SH-SY5Y (cell line): Measurements from ENCODE around the gene MYOM3.

Experiments
- GATA2 ChIP-seq: IDR thresholded peaks from 2 replicates; pipeline ENCODE4 v1.6.1; 2011; ENCODE audit warnings: mild to moderate bottlenecking, low read depth, low read length
- GATA3 ChIP-seq: IDR thresholded peaks from 2 replicates; pipeline ENCODE4 v1.6.1; 2011; ENCODE audit warnings: low read depth, mild to moderate bottlenecking, low read length, moderate library complexity

DNA sequence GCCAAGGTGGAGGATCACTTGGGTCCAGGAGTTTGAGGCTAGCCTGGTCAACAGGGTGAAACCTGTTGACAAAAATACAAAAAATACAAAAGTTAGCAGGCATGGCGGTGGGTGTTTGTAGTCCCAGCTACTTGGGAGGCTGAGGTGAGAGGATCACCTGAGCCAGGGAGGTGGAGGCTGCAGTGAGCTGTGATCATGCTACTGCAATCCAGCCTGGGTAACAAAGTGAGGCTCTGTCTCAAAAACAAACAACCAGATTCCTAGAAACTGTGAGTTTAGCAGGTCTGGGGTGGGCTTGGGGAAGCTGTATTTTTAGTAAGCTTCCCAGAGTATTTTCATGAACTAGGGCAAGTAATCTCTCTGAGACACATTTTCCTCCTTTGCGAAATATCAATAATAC, 5.2 kb upstream of the MYOM3 start:
- TF ChIP-seq GATA2, result no peak
- no peak for TF ChIP-seq GATA3
